ENCODE measurements around the gene KRTAP27-1.

Gene KRTAP27-1

DNA sequence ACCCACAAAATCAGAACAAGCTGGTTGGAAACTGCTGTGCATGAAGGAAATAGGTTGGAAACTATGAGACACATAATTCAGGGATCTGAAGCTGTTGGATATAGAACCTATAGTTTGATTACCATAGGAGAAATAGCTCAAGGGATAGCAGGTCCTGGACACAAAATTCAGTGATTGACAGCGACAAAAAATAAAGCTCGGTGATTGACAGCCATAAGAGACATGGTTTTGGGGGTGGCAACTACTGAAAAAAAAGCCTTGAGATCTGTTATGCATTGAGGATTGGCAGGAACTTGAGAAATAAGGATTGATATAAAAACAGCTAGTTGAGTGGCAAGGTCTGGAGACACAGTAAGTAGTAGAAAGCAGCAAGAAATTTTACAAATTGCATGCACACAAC lies 48.3 kb downstream of the KRTAP27-1 start, which contains the start of gene KRTAP25-1:
Gene KRTAP25-1, minus strand, starts transcription at position 300 of the 400 bp plus-strand sequence. Its CDS starts 24 bp downstream, at position 276.
- DNase-seq (ENCODE audit: low read depth), result no peak

Data from activated T-helper 1 cell treated with Interleukin-2 at 50 U/mL for 16 hours (primary cell).